ENCODE measurements around the gene CIDEA.

CIDEA gene

DNA sequence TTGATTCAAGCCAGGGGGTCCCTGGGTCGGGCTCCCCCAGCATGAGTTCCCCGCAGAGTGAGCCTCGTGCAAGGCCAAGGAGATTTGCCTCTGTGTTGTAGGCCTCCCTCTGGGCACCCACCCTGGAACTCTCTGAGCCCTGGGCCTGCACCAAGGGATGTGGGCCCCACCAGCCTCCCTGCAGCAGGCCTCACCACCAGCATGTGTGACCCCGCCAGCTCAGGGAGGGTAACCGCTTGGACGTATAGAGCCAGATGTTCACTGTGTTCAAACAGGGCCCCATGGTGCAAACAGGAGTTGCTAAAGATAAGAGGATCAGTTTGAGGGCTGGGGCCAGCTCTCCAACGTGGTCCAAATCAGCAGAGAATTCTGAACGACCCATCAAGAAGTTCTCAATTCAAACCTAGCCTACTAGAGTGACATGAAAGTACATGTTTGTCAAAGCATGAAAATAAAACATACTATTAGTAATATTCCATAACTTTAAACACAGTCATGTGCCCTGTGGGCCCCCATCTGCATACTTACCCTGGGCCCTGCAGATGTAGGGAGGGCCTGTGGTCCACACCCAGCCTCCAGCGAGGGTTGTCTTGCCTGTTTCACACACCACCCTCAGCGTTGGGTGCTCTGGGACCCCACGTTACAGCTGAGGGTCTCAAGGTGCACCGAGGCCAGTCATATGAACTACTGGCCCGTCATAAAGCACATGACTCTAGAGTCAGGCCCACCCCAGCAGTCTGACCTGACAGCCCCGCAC, 48.4 kb downstream of the CIDEA start:
- DNase-seq, result no peak

DNA sequence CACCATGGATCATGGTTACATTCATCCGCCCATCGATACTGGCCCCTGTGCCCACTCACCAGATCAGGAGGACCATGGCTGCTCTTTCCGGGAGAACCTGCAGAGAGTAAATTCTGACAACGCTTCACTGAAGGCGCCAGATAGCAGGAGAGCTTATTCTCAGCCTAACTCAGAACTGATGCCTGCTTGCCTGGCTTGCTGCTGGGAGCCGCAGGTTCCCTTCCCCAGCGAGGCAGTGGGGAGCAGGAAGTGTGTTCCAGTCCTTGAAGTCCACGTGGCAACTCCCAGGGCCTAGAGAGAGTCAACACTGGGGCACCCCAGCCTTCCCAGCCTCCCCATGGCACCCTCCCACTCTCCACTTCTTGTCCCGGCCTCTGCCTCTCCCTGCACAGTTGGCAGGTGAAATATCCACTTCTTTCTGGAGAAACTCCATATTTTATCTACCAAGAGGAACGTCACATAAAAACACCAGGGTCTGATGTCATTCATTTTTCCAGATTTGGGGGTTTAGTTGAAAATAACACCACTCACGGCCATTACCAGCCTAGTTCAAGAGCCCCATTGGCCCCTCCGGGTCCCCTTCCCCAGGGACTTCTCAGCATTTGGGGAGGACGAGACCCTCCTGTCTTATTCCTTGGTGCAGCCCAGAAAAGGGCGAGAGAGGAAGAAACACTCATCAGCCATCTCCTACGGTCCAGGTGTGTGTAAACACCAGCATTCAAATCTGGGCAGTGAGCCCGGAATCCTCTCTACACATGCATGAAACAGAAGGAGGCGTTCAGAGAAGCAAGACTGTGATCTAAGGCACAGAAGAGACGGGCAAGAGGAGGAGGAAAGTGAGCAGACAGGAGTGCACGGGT, 50.4 kb downstream of the CIDEA start:
- DNase-seq, result no peak

DNA sequence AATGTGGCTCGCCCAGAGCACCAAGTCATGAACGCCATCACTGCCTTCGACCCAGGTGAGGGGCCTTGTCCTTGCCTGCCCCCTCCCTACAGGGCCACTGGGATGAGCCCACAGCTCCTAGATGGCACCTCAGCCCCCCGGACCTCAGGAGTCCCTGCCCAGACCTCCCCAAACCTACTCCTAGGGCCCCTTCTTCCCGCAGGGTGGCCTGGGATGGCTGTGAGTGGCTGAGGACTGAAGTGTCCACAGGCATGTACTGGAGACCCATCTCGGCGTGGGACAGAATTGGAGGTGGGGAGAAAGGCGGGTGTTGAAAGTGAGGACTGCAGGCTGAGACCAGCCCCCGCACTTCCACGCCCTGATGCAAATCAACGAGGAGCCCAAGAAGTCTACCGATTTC, 51.0 kb downstream of the CIDEA start:
- DNase-seq, result no peak

DNA sequence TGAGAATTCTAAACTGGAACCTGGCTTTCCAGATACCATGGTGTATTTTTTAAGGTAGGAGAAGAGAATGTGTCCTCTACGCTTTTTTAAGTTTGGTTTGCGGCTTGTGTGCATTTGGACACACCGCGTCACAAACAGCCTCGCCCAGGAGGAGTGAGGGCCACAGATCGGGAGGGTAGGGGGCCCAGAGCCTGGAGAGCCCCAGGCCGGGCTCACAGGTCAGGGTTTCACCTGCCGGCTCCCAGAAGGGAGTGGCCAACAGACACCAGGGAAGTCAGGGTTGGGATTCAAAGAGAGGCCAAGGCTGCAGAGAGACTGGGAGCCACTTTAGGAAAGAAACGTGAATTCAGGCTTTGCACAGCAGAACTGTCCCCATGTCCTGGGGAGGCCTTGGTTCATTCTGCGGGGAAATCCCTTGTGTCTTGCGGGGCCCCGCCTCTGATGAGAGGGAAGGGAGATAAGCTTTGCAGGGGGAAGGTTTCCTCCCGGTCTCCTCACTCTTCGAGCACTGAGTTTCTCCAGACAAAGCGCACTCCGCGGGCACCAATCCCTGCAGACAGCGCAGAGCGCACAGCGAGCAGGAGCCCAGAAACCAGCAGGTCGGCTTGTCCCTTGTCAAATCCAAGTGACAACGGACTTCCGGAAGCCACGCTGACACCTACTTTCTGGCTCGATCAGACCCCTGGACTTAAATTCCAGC, 51.9 kb downstream of the CIDEA start:
- no peak for DNase-seq

DNA sequence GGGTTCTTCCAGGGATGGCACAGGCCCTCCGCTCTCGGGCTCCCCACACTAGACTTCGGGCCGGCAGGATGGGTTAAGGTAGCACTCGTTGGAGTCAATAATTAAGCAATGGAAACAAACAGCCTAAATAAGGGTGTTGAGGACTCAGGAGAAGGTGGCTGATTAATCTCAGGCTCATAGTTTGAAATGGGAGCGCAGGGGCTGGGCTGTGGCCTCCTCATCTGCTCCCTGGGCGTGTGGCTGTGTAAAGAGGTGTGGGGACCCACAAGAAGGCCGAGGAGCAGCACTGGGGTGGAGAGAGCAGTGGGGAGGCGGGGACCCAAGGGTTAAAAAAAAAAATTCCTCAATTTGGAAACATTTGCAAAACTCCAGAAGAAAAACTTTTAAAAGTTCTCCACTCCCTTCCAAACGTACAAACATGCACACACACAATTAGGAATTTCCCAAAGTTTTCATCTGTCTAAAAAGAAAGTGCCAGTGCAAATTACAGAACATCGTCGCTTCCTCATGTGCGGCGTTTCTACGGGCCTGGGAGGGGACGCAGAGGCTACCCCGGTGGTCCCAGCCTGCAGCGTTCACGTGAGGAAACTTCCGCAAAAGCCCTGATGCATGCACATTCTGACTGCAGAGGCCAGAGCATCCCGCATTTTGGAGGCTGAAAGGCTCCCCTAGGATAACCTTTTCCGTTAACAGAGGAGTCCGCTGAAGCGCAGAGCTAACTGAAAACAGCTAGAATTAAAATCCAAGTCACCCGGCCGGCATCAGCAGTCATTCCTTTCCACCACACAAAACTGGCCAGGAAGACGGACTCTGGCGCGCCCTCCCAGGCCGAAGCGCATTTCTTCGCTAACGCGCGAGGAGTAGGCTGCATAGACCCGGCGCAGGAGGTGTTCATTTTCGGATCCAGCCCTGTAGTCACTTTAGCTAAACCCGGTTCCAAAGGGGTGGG, 52.9 kb downstream of the CIDEA start:
- no peak for DNase-seq

DNA sequence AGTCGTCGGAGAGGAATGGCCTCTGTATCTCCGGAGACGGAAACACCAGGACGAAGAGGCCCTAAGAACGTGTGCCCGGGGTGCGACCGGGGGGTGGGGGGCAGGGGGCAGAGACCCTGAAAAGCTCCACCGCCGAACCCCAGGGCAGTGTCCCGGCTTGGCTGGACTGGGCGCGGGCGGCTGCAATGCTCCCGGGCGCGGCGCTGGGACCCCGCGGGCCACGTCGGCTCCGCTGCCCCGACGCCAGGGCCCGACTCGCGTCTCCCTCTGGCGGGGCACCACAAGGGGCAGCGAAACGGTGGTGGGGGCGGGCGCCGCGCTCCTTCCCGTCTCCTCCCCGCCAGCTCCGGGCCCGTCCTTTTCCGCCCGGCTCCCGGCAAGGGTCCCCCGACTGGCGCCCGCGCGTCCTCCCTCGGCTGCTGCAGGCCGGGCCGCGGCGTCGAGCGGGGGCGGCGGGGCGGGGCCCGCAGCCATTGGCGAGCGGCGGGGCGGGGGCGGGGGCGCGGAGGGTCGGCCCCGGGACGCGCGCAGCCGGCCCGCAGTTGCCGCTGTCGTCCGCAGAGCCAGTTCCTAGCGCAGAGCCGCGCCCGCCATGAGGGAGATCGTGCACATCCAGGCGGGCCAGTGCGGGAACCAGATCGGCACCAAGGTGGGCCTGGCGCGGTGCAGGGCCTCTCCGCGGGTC, 53.7 kb downstream of the CIDEA start, which contains the start of gene TUBB6:
TUBB6 (plus strand) TSS at position 541 of the 685 bp plus-strand sequence; CDS start at position 593, 52 bp downstream.
- peak; percentile 54 for DNase-seq

DNA sequence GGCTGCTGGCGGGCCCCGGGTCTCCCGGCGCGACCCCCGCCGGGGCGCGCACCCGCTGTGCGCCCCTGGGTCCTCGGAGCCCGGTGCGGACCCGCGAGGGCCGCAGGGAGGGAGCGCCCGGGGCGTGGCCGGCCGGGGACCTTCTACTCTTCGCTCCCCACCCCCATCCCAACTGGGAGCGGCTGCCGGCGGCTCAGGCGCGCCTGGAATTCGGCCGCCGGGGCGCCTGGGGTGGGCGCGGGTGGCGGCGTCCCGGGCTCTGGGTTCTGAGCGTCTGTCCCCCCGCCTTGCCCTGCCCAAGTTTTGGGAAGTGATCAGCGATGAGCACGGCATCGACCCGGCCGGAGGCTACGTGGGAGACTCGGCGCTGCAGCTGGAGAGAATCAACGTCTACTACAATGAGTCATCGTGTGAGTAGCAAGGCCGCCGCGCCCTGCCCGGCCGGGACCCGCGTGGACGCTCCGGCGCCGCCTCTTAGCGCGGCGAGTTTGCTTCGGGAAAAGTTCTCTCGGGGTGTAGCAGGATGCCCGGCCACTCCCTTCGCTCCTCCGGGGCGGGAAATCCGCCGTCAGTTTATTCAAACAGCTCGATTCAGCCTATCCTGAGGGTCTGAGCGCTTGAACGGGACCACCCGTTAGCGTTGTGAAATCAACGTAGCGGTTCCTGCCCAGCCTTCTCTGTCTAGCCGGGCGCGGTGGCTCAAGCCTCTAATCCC, 54.4 kb downstream of the CIDEA start:
- peak; percentile 54 for DNase-seq

DNA sequence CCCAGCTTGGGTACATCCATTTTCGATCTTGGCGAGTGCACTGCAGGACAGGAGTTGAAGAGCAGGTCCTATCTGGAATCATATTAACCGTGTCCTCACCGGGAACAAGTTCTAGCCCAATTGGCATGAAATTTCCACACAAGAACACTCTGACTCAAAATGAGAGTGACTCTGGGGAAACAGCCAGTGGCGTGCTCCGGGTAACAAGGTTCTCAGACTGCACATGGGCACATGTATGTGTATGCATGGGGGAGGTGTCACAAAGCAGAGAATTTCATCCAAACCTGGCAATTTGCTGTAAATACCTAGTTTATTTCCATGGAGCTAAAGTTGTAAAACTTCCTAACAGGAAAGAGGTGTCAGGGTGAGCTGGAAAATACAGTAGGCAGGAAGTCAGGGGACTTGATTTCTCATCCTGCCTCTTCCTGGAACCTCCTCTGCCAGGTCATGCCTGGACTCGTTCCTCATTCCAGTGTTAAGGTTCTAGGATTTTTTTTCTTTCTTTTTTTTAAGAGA, 55.6 kb downstream of the CIDEA start:
- no peak for DNase-seq

DNA sequence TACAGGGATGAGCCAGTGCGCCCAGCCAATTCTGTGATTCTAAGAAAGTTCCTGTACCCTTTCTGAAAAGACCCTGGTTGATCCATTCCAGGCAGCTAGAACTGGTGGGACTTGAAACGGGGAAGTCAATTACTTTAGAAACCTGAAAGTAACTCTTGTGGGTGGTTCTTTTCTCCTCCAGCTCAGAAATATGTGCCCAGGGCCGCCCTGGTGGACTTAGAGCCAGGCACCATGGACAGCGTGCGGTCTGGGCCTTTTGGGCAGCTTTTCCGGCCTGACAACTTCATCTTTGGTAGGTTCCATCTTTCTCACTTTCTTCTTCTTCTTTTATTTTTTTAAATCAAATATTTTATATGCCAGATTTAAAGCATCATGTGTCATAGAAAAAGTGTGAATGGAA, 56.6 kb downstream of the CIDEA start:
- no peak for DNase-seq

DNA sequence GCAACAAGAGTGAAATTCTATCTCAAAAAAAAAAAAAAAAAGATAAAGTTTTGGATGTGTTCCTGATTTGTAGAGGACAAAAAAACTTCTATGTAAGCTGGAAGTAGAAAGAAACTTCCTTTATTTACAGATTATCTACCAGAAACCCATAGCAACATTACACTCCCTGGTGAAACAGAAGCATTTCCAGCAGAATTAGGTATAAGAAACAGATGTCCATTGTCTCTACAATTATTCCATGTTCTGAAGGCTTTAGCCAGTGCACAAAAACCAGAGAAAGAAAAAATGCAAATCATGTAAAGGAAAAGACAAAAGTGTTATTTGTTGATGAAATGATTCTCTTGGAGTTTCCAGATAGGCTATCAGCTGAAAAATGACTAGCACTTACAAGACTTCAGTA, 58.8 kb downstream of the CIDEA start:
- DNase-seq, result no peak

DNA sequence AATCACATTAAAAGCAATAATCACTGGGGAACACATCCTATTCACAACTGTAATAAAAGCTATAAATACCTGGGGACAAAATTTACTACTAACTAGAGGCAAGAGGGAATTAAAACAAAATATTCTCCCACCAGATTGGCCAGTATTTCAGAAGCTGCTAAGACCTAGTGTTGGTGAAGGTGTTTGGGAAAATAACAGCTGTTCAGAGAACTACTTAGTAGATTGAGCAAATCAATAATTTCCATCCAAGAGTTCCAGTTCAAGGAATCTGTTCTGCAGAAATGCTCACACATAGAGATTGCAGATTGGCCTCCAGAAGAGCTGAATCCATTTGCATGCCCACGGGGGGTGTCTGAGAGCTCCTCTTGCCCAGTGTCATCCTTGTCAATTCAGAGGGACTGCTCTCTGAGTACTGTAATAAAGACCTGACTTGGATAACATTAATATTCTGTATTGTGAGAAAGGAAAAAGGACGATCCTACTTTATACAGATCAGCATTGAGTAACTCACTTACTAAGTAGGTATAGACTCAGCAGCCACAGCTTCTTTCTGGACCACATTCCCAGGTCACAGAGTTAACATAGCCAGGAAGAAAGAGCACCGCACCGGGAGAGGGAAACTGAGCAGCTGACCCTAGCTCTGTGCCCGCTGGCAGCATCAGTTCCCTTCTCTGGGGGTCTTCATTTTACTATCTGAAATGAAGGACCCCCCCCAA, 59.5 kb downstream of the CIDEA start:
- no peak for DNase-seq

DNA sequence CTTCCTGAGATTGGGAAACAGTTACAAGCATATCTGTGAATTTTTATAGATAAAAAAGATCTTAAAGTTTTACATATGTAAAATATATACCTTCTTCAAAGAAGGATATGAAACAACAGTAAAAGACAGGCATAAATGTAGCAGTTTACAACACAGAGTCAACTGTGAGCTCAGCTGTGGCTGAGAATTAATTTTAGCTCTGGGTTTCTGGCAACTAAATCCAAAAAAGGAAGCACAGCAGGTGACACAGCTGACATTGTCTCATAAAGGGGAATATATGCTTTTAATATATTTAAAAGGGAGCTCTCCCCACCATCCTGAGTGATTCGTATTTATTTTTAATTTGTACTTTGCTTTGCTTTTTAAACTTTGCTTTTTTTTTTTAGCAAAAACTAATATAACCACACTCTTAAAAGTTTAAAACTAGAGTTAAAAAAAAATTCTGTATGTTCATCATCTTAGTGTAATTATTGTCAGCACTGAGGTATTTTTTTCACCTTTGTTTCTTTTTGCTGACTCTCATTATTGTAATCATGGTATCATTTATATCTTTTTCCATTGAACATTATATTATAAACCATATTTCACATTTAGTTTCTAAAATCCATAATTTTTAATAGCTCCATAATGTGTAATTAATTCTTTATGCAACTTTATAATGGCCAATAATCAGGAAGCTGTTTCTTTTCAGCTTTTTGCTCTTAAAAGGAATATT, 60.6 kb downstream of the CIDEA start:
- DNase-seq, result no peak

DNA sequence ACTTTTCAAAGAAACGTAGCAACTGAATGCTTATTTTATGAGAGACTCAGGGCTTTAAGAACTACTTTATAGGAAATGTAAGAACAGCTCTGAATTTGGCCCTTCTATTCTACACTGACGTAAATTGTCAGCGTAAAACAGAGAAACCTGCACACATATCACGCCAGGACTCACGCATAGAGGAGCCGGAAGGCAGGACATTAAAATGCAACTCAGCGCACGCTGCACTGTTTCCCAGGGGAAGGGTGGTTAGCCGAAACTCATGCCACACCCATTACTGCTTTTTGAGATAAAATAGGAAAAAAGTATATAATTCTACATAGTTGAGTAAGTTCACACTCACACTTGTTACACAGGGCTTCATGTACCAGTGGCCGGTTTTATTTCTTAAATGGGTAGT, 61.3 kb downstream of the CIDEA start:
- no peak for DNase-seq

DNA sequence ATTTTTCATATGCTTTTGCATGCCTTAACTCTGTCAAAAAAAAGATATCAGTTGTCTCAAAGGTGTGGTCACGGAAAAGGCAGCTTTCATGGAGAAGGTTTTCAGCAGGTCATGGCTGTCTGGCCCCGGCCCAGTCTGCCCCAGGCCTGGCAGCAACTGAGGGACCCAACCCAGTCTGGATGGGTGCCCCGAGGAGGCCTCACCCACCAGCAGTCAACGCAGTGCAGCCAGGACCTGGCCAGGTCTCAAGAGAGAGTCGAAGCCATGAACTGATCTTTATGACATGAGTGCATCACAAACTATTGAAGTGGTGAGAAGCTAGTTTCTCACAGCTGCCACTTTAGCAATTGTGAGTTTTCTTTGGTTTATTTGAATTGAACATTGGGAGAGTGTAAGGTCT, 61.8 kb downstream of the CIDEA start:
- DNase-seq, result no peak

DNA sequence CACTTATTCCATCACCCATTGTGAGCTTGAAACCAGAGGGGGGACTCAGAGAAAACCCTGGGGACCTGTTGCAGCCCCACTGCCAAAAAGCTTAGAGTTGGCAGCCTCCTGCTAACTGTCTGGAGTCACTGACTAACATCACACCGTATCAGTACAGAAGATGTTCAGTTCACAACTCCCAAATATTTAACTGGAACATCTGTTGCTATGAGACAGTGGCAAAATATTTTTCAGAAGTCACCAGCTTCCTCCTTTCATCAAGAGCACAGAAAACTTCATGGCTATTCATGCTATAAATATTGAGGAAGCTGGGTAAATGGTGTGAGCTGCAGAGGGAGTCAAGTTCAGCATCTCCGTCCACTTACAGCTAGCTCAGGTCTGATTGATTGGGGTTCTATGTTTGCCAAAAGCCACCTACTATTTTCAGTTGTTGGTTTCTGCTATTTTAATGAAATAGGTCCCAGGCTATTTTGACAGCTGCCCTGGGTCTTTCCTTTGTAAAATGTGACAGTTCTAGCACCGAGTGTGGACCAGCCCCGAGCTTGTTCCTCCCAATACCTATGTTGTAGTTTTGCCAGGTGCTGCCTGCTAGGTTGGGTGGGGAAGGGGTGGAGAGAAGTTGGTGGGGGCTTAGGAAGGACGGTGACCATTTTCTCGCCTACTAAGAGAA, 63.6 kb downstream of the CIDEA start:
- no peak for DNase-seq

DNA sequence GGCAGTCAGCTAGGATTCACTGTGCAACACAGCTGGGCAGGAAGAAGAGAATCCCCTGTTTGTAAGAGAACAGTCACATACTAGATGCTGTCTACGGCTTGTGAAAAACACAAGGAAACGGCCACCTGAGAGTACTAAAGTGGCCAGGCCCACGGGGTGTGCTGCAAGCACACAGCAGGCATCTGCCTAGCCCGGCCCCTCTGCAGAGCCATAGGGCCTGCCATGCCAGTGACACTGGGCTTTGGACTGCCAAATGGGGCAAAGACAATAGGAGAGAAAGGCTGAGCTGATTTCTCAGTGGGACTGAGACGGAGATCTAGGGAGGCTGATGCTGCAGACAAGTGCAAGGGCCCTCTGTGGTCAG, 64.2 kb downstream of the CIDEA start:
- no peak for DNase-seq

DNA sequence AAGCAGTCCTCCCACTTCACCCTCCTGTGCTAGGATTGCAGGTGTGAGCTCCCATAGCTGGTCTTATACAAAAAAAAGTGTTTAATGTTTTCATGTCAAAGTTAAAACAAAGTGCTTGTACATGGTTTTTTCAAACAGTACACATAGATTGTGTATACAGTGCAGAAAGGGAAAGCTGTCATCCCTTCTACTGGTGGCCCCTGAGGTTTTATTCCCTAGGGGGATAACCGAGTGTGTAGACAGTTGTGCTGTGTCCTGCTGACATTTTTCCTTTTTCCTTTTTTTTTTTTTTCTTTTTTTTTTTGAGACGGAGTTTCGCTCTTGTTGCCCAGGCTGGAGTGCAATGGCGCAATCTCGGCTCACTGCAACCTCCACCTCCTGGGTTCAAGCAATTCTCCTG, 64.7 kb downstream of the CIDEA start:
- DNase-seq, result no peak

DNA sequence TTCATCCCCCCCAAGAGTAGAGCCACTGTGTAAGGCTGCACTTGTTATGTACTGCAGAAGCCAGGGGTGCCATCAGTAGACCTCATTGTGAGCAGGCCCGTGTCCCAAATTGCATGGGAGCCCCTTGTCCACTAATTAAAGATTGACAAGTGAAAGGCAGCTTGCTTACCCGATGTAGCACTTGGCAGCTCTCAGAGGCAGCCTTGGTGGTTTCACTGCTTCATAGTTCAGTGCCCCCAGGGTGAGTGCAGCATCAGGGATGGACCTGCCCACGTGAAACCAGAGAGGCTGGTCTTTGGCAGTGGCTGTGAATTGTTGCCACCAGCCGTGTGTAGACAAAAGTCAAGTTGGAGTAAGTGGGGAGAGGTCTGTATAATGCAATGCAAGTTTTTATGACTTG, 67.2 kb downstream of the CIDEA start:
- DNase-seq, result no peak
